Prostate gland (tissue), 2 donors: ENCODE results near the gene PANX1.

Source experiments
- POLR2A ChIP-seq: fragments of 450-650 bp; IDR thresholded peaks from one replicate; pipeline ENCODE4 v1.6.1; 2016; ENCODE audit warnings: antibody characterized with exemption, mild to moderate bottlenecking
- POLR2AphosphoS5 ChIP-seq: sonication (generic); formaldehyde crosslinking; IDR thresholded peaks from one replicate; pipeline ENCODE4 v1.6.1; 2017; ENCODE audit warnings: antibody characterized with exemption
- TF ChIP-seq, protein P1 (sequence below), 4 experiments: fragments of 200-600 bp in 2 of 4; fragments of 450-650 bp in 2 of 4; sonication (generic) in 2 of 4; IDR thresholded peaks; 1 replicate in 3 of 4; 2 replicates in 1 of 4; pipeline ENCODE4 v1.5.1; 2016 to 2019; ENCODE audit warnings: antibody characterized with exemption in 4 of 4, mild to moderate bottlenecking in 2 of 4, moderate library complexity in 2 of 4

DNA sequence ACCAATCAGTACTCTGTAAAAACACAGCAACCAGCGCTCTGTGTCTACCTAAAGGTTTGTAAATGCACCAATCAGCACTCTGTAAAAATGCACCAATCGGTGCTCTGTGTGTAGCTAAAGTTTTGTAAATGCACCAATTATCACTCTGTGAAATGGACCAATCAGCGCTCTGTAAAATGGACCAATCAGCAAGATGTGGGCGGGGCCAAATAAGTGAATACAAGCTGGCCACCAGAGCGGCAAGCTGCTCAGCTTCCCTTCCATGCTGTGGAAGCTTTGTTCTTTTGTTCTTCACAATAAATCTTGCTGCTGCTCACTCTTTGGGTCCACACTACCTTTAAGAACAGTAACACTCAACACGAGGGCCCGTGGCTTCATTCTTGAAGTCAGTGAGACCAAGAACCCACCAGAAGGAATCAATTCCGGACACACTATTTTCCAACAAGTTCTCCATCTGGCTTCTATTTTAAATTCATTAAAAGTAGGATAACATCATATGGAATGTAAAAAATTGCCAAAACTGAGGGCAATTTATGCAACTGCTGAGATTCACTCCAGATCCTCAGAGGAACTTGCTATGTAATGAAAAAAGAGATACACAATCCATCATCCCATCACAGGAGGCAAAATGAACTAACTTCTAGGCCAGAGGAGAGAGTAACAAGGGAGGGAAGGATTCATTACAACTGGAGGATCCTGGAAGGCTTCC is 3.1 kb upstream of the PANX1 start:
- TF ChIP-seq POLR2AphosphoS5 (no peak), POLR2A (no peak)
- TF ChIP-seq, protein P1, sequence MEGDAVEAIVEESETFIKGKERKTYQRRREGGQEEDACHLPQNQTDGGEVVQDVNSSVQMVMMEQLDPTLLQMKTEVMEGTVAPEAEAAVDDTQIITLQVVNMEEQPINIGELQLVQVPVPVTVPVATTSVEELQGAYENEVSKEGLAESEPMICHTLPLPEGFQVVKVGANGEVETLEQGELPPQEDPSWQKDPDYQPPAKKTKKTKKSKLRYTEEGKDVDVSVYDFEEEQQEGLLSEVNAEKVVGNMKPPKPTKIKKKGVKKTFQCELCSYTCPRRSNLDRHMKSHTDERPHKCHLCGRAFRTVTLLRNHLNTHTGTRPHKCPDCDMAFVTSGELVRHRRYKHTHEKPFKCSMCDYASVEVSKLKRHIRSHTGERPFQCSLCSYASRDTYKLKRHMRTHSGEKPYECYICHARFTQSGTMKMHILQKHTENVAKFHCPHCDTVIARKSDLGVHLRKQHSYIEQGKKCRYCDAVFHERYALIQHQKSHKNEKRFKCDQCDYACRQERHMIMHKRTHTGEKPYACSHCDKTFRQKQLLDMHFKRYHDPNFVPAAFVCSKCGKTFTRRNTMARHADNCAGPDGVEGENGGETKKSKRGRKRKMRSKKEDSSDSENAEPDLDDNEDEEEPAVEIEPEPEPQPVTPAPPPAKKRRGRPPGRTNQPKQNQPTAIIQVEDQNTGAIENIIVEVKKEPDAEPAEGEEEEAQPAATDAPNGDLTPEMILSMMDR (IDR thresholded peaks at IDR 0.05): no peak
